Common myeloid progenitor, CD34-positive (primary cell): ENCODE data around the gene UBE2L5.

Experiments used
- CTCF ChIA-PET: fragments of 350-600 bp; sonication (Branson Sonifier 250); formaldehyde crosslinking; loops from one replicate; lab custom pipeline; 2021; ENCODE audit warnings: antibody characterized with exemption; lab: Charles Lee
- POLR2A ChIA-PET: fragments of 350-600 bp; sonication (Branson Sonifier 250); formaldehyde crosslinking; loops from one replicate; lab custom pipeline; 2021; ENCODE audit warnings: antibody characterized with exemption; lab: Charles Lee
- DNase-seq, 3 donors: peaks; one replicate each; pipeline versions ENCODE4 v3.0.0 to v3.0.0-alpha.2; 2013
- H3K27ac ChIP-seq, 2 experiments: 1 replicate in 1 of 2; 2 replicates in 1 of 2; pipeline ENCODE4 v1.7.0; 2013; ENCODE audit warnings: inconsistent platforms in 2 of 2, low read length in 2 of 2, mild to moderate bottlenecking in 2 of 2, low read depth in 1 of 2, moderate library complexity in 1 of 2; ENCODE audit not compliant: severe bottlenecking in 2 of 2, insufficient read depth in 1 of 2, poor library complexity in 1 of 2
- H3K27me3 ChIP-seq, 5 experiments: replicated peaks in 2 of 5; 1 replicate in 3 of 5; 2 replicates in 2 of 5; pipeline versions ENCODE4 v1.6.1 to v1.7.0; 2013; ENCODE audit warnings: low read length in 4 of 5, mild to moderate bottlenecking in 2 of 5, moderate library complexity in 2 of 5, inconsistent platforms in 1 of 5; ENCODE audit not compliant: insufficient read depth in 5 of 5, control insufficient read depth in 4 of 5
- H3K36me3 ChIP-seq, 4 experiments: 1 replicate in 2 of 4; 2 replicates in 2 of 4; pipeline versions ENCODE4 v1.6.1 to v1.7.0; 2013; ENCODE audit warnings: low read length in 3 of 4, control low read depth in 1 of 4, mild to moderate bottlenecking in 1 of 4; ENCODE audit not compliant: control insufficient read depth in 4 of 4, insufficient read depth in 4 of 4
- H3K4me1 ChIP-seq, 4 experiments: 1 replicate in 3 of 4; 2 replicates in 1 of 4; pipeline versions ENCODE4 v1.6.1 to v1.7.1; 2013; ENCODE audit warnings: low read length in 3 of 4, mild to moderate bottlenecking in 3 of 4, control low read depth in 1 of 4, inconsistent platforms in 1 of 4, moderate library complexity in 1 of 4; ENCODE audit not compliant: control insufficient read depth in 4 of 4, insufficient read depth in 4 of 4; ENCODE audit errors: control extremely low read depth in 1 of 4
- H3K4me3 ChIP-seq, 7 experiments: 1 replicate in 4 of 7; 2 replicates in 3 of 7; pipeline versions ENCODE4 v1.5.1 to v1.7.0; 2013; ENCODE audit warnings: mild to moderate bottlenecking in 7 of 7, low read length in 6 of 7, moderate library complexity in 6 of 7, inconsistent platforms in 2 of 7, low read depth in 2 of 7, control low read depth in 1 of 7; ENCODE audit not compliant: insufficient read depth in 4 of 7, control insufficient read depth in 1 of 7; ENCODE audit errors: extremely low read depth in 1 of 7
- H3K9me3 ChIP-seq, 5 experiments: 1 replicate in 4 of 5; 2 replicates in 1 of 5; pipeline versions ENCODE4 v1.6.1 to v1.7.1; 2013; ENCODE audit warnings: low read length in 4 of 5, mild to moderate bottlenecking in 2 of 5, inconsistent platforms in 1 of 5, low read depth in 1 of 5, moderate library complexity in 1 of 5; ENCODE audit not compliant: control insufficient read depth in 4 of 5, insufficient read depth in 2 of 5; ENCODE audit errors: control extremely low read depth in 1 of 5
- WGBS: methylation state at CpG from one replicate; pipeline ENCODE4 v1.1.5; 2013; ENCODE audit not compliant: insufficient coverage; 5-methylcytosine and 5-hydroxymethylcytosine counted together

UBE2L5 gene

GRCh38 chr13:30404207-30404606 is 18.1 kb upstream of the UBE2L5 start:
- Histone ChIP-seq H3K36me3 (no peaks in the 10 kb centered on the region), H3K4me1 (peaks cover 0 to 15% (median 8%) of the 10 kb centered on the region in 4 experiments), H3K9me3 (no peaks in the 10 kb centered on the region), H3K27ac (no peak overlapping the region), H3K4me3 (no peak overlapping the region), H3K27me3 (no peaks in the 10 kb centered on the region)
- DNase-seq, result no peak
- ChIA-PET POLR2A (no interaction called here), CTCF (interaction anchor here (1.2 kb wide), 1 partner anchor 16 kb away, joined by 3 read pairs; no protein-coding TSS in a partner anchor)
- 100% methylated on average over 3 of the region's 5 CpGs for WGBS

GRCh38 chr13:30406779-30407416 is 15.4 kb upstream of the UBE2L5 start:
- Histone ChIP-seq H3K27ac (no peak overlapping the region), H3K4me1 (peaks cover 2 to 15% (median 8%) of the 10 kb centered on the region in 4 experiments), H3K36me3 (no peaks in the 10 kb centered on the region), H3K9me3 (no peaks in the 10 kb centered on the region), H3K4me3 (no peak overlapping the region), H3K27me3 (no peaks in the 10 kb centered on the region)
- WGBS, result 93% methylated on average over 8 of the region's 8 CpGs
- DNase-seq, result no peak
- POLR2A ChIA-PET, result interaction anchor here (0.6 kb wide), 1 partner anchor 103 kb away, joined by 3 read pairs; no protein-coding TSS in a partner anchor
- CTCF ChIA-PET, result interaction anchor here (0.6 to 2.5 kb wide), 14 partner anchors 10 to 278 kb away, joined by 3 to 12 read pairs (median 7); partner anchors contain the start of gene UBE2L5

- Histone ChIP-seq H3K27me3 (no peaks in the 10 kb centered on the region), H3K27ac (no peak overlapping the region), H3K36me3 (no peaks in the 10 kb centered on the region), H3K4me1 (peaks cover 2 to 15% (median 8%) of the 10 kb centered on the region in 4 experiments), H3K4me3 (peak overlapping the region in 6 of 7 experiments; percentile 6 to 52 (median 46)), H3K9me3 (no peaks in the 10 kb centered on the region)
- 18% methylated on average over 33 of the region's 51 CpGs for WGBS
- CTCF ChIA-PET, result interaction anchor here (1.0 to 2.5 kb wide), 11 partner anchors 11 to 67 kb away, joined by 3 to 12 read pairs (median 4); no protein-coding TSS in a partner anchor
- POLR2A ChIA-PET, result interaction anchor here (0.6 to 1.4 kb wide), 3 partner anchors 11 to 56 kb away, joined by 4 to 5 read pairs (median 5); no protein-coding TSS in a partner anchor
- peak; percentile 93 to 97 (median 97) for DNase-seq
Measured at GRCh38 chr13:30408319-30409101, 13.8 kb upstream of the UBE2L5 start.

GRCh38 chr13:30409886-30410704 is 12.2 kb upstream of the UBE2L5 start:
- CTCF ChIA-PET, result interaction anchor here (1.0 to 2.0 kb wide), 5 partner anchors 11 to 98 kb away, joined by 3 to 7 read pairs (median 3); partner anchors contain the start of gene UBE2L5
- Histone ChIP-seq H3K27ac (no peak overlapping the region), H3K27me3 (no peaks in the 10 kb centered on the region), H3K4me3 (no peak overlapping the region), H3K36me3 (no peaks in the 10 kb centered on the region), H3K9me3 (no peaks in the 10 kb centered on the region), H3K4me1 (peaks cover 5 to 19% (median 11%) of the 10 kb centered on the region in 4 experiments)
- WGBS, result 97% methylated on average over 11 of the region's 13 CpGs
- no peak for DNase-seq
- POLR2A ChIA-PET, result interaction anchor here (0.6 kb wide), 1 partner anchor 18 kb away, joined by 3 read pairs; no protein-coding TSS in a partner anchor

GRCh38 chr13:30410705-30411125 is 11.6 kb upstream of the UBE2L5 start:
- no peaks in the 10 kb centered on the region for H3K9me3 ChIP-seq
- H3K27ac ChIP-seq, result no peak overlapping the region
- POLR2A ChIA-PET, result no interaction called here
- 100% methylated on average over 1 of the region's 2 CpGs for WGBS
- DNase-seq, result no peak
- H3K36me3 ChIP-seq, result no peaks in the 10 kb centered on the region
- CTCF ChIA-PET, result interaction anchor here (1.3 to 2.0 kb wide), 3 partner anchors 9 to 39 kb away, joined by 3 to 7 read pairs (median 6); partner anchors contain the start of gene UBE2L5
- no peaks in the 10 kb centered on the region for H3K27me3 ChIP-seq
- H3K4me3 ChIP-seq, result no peak overlapping the region
- H3K4me1 ChIP-seq, result peaks cover 5 to 21% (median 11%) of the 10 kb centered on the region in 4 experiments

GRCh38 chr13:30412346-30412745 is 9.9 kb upstream of the UBE2L5 start:
- no peak for DNase-seq
- CTCF ChIA-PET, result interaction anchor here (0.6 to 1.5 kb wide), 3 partner anchors 10 to 58 kb away, joined by 3 to 4 read pairs (median 3); partner anchors contain the start of gene UBE2L5
- POLR2A ChIA-PET, result no interaction called here
- H3K9me3 ChIP-seq, result no peaks in the 10 kb centered on the region
- no peak overlapping the region for H3K4me3 ChIP-seq
- peaks cover 5 to 16% (median 11%) of the 10 kb centered on the region in 4 experiments for H3K4me1 ChIP-seq
- H3K27ac ChIP-seq, result no peak overlapping the region
- H3K27me3 ChIP-seq, result no peaks in the 10 kb centered on the region
- H3K36me3 ChIP-seq, result no peaks in the 10 kb centered on the region
